SHP77 (cell line): Measurements from ENCODE around the gene CDK13.
A peak's percentile ranks its signal among the peaks of the same experiment; 100 is the strongest.
"Not testable (repeated sequence)": the region's sequence is repeated elsewhere in the genome, so short reads cannot be mapped to it uniquely, and the experiment has no call there.

Experiments used
- DNase-seq, 2 experiments: peaks; one replicate each; lab custom pipeline; 2025; lab: John Stamatoyannopoulos, UW

Gene CDK13

GRCh38 chr7:40098810-40099209 lies 148.8 kb downstream of the CDK13 start:
- DNase-seq = no peak

GRCh38 chr7:40099837-40100236 lies 149.8 kb downstream of the CDK13 start:
- DNase-seq = no peak

GRCh38 chr7:40101201-40101600 lies 151.1 kb downstream of the CDK13 start:
- no peak for DNase-seq

- no peak for DNase-seq
Measured at GRCh38 chr7:40102897-40103296, 152.8 kb downstream of the CDK13 start.

GRCh38 chr7:40105879-40106473 lies 155.9 kb downstream of the CDK13 start:
- no peak for DNase-seq

- no peak for DNase-seq
Measured at GRCh38 chr7:40115936-40116335, 165.9 kb downstream of the CDK13 start.

- not testable (repeated sequence) for DNase-seq
Measured at GRCh38 chr7:40117199-40117598, 167.1 kb downstream of the CDK13 start.

- DNase-seq = not testable (repeated sequence)
Measured at GRCh38 chr7:40118201-40118600, 168.1 kb downstream of the CDK13 start.

- DNase-seq = no peak
Measured at GRCh38 chr7:40120020-40120419, 170.0 kb downstream of the CDK13 start.

- not testable (repeated sequence) for DNase-seq
Measured at GRCh38 chr7:40122100-40122939, 172.3 kb downstream of the CDK13 start.

- no peak for DNase-seq
Measured at GRCh38 chr7:40122940-40123254, 172.8 kb downstream of the CDK13 start.

- peak in 1 of 2 experiments; percentile 65 for DNase-seq
Measured at GRCh38 chr7:40133561-40134427, 183.7 kb downstream of the CDK13 start.

GRCh38 chr7:40134428-40135316 lies 184.6 kb downstream of the CDK13 start, which contains the start of the genes MPLKIP and SUGCT:
TSS of gene MPLKIP (minus strand) at chr7:40134622. CDS start at chr7:40134567, 55 bp downstream.
TSS of gene SUGCT (plus strand) at chr7:40135005.
- peak; percentile 81 to 87 for DNase-seq

GRCh38 chr7:40135317-40135610 lies 185.2 kb downstream of the CDK13 start:
- no peak for DNase-seq

GRCh38 chr7:40137563-40137962 lies 187.5 kb downstream of the CDK13 start:
- no peak for DNase-seq

- no peak for DNase-seq
Measured at GRCh38 chr7:40138973-40139372, 188.9 kb downstream of the CDK13 start.

- DNase-seq = not testable (repeated sequence)
Measured at GRCh38 chr7:40139891-40140290, 189.8 kb downstream of the CDK13 start.

- DNase-seq = not testable (repeated sequence)
Measured at GRCh38 chr7:40141916-40142315, 191.9 kb downstream of the CDK13 start.

- not testable (repeated sequence) for DNase-seq
Measured at GRCh38 chr7:40145596-40146130, 195.6 kb downstream of the CDK13 start.

GRCh38 chr7:40147371-40148246 lies 197.6 kb downstream of the CDK13 start:
- DNase-seq = no peak
